HG03159 (cell line): ENCODE data around the gene SPC25.
"Not testable (repeated sequence)": the region's sequence is repeated elsewhere in the genome, so short reads cannot be mapped to it uniquely, and the experiment has no call there.

Source experiments
- ATAC-seq: cut with Tn5 transposase; IDR thresholded peaks from one replicate; pipeline ENCODE4 v1.9.1; 2021; ENCODE audit warnings: mild to moderate bottlenecking, moderate library complexity; ENCODE audit not compliant: unreplicated experiment

Gene SPC25, protein sequence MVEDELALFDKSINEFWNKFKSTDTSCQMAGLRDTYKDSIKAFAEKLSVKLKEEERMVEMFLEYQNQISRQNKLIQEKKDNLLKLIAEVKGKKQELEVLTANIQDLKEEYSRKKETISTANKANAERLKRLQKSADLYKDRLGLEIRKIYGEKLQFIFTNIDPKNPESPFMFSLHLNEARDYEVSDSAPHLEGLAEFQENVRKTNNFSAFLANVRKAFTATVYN

DNA sequence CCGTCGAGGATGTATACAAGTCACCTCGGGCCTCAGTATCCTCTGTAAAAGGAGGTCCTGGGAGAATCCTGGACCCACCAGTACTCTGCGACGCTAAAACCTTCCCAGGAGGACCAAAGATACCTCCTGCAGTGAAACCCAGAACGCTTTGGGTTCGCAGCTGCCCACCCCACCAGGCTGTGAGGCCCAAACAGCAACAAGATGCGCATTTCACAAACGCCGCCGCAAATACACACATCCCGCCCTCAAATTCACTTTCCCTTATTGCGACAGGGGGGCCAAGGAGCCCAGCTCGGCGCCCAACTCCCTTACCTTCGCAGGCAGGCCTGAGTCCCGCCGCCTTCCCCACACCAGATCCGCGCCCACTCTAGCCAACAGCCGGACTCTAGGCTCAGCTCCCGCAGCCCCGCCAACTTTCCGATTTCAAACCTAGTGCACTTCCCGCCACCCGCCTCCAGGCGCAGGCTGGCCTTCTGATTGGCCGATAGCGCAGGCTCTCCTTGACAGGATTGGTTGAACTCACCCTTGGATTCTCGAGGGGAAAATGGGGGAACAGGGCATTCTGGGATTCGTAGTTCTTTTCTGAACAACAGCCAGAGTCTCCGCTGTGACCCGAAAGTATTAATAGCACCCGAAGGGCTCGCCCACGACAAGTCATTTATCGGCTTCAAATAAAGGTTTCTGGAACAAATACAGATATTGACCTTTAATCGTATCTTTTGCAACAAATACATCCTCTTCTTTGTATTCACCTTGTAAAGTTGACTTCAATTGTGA is at the start of gene SPC25:
TSS of gene SPC25 (minus strand) at position 425 of the 777 bp plus-strand sequence. CDS start 911 bp downstream, outside the sequence.
- peak; percentile 100 for ATAC-seq

DNA sequence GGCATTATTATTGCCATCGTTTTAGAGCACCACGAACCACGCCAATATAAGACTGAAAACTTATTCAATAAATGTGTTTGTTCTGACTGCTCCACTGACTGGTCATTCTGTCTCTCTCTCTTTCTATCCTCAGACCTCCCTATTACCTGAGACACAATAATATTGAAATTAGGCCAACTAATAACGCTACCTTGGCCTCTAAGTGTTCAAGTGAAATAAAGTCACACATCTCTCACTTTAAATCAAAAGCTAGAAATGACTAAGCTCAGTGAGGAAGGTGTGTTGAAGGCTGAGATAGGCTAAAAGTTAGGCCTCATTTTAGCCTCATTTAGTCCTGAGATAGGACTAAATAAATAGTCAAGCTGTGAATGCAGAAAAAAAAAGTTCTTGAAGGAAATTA is 49.7 kb upstream of the SPC25 start:
- no peak for ATAC-seq

DNA sequence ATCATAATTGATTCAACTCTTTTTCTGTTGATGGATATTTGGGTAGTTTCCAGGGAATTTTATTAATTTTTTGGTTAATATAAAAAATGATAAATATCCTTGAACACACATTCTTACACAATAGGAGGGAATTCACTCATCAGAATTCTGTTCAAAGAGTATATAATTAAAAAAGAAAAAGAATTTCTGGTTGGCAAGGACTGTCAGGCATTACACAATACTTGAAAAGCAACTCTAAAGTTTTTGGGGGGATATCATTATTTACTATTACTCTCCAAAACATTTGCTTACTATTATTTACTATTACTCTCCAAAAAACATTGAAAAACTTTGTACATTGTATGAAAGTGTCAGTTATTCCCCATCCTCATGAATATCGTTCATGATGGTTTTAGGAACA is 48.8 kb upstream of the SPC25 start:
- ATAC-seq: no peak

DNA sequence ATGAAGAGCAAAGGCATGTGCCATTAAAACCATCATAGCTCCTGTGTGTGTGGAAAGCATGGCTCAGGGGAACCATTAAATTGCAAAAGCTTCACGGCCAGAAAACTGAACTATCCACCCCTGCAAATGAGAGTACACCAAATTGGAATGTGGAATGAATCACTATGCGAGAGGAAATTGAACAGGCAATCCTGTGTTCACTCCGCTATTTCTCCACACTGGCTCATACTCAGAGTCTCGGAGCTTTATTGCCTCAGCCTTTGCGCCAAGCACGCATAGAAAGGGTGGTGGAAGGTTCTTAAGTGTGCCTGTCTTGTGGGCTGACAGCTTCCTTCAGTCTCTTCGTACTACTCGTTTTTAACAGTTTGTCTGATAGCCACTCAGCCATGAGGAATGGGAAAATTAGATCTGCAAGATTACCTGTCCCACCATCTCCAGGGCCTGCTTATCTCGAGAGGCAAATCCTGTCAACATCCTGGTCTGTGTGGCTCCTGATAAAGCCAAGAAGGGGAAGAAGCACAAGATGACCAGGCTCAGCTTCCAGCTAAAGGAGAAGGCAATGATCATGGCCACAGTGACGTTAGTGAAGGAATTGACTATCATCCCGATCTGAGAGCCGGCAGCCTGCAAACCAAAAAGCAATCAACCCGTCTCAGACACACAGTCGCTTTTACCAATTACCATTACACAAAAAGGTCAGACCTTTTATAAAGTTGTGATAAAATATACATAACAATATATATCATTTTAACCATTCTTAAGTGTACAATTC is 45.8 kb upstream of the SPC25 start:
- no peak for ATAC-seq

DNA sequence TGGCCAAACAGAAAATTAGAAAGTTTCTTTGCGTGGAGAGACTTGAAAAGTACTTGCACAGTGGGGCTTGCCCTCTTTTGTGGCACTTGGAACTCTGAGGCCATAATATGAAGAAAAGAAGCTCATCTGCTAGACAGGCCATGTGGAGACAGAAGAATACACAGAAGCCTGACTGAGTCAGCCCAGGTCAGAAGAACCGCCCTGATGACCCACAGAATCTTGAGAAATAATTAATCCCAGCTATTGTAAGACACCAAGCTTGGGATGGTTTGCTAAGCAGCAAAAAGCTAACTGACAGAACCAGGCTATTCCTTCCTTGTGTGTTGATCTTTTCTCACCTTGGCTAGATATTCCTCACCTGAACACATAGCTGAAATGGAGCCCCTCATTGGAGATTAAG is 44.6 kb upstream of the SPC25 start:
- no peak for ATAC-seq

DNA sequence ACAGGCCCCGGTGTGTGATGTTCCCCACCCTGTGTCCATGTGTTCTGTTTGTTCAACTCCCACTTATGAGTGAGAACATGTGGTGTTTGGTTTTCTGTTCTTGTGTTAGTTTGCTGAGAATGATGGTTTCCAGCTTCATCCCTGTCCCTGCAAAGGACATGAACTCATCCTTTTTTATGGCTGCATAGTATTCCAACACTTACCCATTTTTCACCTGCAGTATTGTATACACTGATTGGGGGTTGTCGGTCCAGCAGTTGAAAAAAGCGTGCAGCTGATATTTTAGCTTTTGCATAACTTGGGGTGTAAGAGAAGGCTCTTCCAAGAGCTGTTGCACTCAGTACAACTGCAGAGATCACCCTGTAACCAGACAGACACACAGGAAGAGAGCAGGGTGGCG is 41.9 kb upstream of the SPC25 start:
- ATAC-seq: not testable (repeated sequence)

DNA sequence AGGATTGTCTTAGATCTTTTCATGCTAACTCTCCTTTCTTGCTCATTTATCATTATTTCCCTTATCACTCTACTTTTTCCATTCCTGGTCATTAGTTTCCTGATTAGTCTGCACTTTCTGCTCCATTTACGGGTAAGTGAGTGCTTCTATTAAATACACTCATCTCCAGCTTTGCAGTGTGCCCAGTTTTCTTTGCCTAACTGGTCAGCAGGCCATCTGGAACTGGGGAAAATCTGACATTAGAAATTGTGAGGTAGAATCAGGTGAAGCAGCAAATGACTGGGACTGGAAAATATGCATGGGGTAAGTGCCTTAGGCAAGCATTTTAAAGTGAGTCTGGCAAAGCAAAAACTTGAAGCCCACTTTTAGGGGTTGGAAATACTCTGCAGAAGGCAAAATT is 40.0 kb upstream of the SPC25 start:
- ATAC-seq: no peak

DNA sequence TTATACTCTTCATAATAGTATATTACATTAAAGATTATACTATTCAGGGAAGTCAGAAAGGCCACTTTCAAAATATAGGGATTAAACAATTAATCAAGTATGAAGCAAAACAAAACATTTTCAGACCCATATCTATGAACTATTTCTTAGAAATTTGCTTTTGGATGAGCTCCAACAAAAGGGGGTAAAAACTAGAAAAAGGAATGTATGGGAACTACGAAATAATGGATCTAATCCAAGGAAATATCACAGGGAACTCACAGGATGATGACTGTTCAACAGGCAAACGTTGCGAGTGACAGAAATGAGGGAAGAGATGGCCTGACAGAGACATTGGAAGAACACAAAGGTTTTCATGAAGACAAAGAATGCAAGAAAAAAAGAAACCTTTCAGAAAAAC is 38.8 kb upstream of the SPC25 start:
- ATAC-seq: no peak

DNA sequence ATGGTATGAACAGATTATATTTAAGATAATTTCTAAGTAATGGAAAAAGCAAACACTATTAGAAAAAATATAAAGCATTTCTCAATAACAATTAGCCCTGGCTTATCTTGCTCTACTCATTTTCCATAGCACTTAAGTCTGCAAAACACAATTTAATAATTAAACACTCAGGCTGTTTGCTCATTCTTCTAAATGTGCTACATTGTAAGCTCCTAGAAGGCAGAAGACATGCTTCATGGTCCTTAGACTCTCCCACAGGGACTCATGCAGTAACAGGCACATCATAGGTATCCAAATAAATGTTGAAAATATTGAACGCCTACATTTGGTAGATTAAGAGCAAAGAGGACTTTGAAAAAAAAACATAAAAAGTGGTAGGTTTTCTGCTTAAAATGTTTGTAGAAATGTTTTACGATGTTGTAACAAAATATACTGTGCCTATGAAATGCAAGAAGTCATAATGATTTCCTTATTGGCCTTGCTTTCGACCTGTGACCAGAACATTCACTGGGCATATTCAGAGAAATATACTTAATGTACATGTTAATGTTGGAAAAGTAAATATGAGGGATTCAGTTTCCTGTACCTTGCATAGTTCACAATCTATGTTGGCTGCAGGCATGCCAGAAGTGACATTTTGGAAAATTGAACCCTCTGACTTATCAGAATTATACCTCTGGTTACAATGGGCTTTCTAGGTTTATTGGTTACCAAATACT is 38.0 kb upstream of the SPC25 start:
- no peak for ATAC-seq

DNA sequence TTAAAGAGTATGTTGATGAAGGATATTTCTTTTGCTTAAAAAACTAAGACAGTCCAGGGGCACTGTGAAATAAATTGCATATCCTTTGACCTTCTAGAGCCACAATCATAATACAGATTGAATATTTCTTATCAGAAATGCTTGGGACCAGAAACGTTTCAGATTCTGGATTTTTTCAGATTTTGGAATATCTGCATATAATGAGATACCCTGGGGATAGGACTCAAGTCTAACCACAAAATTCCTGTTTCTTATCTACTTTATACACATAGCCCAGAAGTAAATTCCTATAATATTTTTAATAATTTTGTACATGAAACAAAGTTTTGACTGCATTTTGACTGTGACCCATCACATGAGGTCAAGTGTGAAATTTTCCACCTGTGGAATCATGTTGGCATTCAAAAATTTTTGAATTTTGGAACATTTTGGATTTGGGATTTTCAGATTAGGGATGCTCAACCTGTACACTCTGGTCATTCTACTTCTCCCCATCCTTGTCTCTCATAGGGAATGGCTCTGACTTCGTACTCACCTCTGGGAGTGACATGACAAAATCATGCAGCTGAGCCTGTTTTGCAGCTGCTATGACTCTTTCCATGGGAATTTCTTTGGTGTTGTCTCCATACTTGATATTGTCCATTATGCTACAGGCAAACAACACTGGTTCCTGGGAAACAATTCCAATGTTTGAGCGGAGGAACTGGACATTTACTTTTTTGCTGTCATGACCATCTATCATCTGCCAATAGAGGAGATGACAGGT is 36.6 kb upstream of the SPC25 start:
- ATAC-seq: no peak

DNA sequence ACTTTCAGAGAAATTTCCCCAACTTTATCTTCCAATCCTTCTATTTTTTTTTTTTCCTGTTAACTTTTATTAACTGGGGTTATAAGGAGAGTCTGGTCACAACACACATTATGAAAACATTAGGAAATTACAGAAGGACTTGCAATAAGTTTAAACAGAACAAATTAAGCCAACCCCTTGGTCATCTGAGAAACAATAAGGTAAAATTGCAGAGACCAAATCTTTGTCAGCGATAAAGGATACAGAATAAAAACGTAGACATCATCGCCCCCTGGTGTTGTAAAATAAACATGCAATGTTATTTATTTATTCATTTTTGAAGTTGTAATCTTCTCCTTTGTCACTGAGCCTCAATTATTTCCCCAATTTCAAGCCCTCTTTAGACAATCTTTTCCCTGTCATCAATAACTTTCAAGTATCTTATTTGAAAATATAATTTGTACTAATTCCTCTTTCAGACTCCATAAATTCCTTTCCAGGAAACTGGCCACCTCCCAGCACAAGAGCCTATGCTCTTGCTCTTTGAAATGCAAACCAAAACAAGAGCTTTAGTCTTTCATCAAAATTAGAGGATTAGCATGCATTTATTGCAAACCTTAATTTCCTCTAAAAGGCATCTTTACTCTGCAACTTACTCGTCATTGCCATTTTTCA is 30.4 kb upstream of the SPC25 start:
- peak; percentile 48 for ATAC-seq

DNA sequence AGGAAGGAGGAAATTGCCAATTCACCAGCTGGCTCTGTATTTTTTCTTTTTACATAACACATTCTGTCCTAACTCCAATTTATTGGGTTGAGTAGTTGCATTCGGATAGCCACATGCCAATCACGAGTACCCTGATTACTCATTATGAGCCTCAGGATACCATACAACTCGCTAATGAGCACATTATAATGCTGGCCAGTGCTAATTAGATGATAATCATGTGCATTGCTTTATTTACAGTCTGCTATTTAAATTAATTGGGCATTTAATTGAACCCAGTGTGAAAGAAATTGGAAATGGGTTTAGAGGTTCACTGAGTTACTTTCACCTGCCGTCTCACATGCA is 26.1 kb upstream of the SPC25 start:
- no peak for ATAC-seq

DNA sequence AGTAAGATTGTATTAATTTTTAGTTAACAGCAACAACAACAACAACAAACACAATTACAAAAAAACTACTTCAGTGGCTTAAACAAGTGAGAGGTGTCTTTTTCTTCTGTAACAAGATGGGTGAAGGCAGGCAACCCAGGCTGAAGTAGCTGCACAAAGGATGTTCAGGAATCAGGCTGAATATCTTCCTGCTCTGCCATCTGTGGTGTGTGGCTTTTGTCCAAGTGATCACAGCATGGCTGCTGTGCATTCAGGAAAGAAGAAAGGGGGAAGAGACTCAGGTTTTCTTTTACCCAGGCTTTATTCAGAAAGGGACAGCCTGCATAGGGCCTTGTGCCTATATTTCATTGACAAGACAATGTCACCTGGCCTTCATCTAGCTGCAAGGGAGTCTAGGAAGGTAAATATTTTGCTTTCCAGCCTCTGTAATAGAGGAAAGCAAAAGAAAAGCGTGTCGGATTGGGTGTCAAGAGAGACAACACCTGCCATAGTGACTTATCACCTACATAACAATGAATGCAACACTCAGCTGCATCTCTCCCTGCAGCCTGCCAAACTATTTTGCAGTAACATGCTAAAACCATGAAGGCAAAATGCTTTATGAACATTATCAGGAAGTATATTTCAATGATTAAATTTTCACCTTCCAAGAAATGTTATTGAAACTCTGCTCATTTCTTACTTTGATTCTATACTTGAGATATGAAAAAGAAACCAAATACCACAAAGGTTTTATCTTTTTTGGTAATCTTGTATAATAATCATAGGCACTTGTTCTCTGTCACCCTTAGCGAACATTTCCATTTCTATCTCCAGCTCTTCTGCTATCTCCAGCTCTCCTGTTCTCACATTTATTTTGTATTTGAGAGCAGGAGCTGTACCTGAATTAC is 25.5 kb upstream of the SPC25 start:
- ATAC-seq: no peak

DNA sequence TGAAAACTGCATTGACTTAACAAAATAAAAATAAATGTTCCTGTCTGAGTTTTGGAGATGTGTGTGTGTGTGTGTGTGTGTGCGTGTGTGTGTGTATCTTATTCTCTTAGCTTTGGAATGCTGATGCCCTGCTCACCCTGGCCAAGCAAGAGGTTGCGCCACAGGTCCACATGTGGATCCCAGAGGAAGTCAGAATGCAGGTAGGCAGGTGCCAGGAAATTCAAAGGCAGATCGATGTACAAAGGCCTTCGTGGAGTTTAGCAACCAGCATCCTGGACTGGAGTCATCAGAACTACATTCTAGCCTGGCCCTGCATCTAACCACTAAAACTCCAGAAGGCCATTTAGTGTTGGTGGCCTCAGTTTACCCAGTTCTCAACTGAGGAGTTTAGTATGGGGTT is 23.3 kb upstream of the SPC25 start:
- no peak for ATAC-seq

DNA sequence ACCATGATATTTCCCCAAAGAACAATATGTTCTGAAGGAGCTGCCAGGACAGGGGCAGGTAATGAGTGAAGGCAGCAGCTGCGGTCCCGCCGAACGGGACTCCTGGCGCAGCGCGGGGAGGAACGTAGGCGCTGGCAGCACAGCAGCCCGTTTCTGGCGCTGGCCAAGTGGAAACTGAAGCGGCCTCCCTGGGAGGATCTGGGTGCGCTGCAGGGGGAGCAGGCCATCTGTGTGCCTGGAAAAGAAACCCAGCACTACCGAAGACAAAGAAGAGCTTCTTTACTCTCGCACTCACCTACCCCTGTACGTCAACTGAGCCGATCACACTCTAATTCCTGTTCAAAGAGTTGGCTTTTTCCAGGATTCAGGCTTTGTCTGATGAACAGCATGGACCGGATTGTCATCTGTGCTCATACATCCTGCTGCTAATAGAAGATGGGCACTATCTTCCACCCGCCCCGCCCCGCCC is 22.7 kb upstream of the SPC25 start:
- no peak for ATAC-seq

DNA sequence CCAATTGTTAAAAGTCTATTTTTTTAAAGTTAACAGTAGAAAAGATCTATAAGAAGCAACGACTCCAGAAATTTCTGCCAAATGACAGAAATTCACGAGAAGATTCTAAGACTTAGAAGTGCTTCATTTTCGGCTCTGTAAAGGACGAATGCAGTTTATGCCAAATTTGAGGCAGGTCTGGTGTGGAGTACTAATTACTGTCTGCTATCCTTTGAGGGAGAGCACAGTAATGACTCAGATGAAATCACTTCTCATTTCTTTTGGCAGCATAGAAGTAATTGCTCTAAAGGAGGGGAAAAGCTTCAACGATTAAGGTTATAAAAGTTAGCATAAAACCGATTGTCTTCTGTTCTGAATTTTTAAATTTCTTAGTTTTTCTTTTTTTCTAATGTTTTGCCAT is 22.2 kb upstream of the SPC25 start:
- ATAC-seq: no peak

DNA sequence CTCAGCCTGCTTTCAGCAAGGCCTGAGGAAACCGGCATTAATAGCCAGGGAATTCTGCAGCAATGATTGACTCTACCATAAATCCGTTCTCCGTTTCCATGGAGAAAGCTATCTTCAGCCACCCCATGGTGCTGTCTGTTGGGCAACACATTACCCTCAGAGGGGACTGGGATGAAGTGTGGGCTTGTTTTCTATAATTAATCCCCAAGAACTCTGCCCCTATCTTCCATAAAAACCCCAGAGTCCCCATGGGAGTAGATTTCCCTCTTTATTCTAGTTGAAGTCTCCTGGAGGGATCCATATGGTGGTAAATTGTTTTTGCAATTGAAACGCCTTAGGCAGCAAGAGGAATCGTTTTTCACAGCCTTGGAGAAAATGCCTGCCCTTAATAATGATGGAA is 20.1 kb upstream of the SPC25 start:
- no peak for ATAC-seq

DNA sequence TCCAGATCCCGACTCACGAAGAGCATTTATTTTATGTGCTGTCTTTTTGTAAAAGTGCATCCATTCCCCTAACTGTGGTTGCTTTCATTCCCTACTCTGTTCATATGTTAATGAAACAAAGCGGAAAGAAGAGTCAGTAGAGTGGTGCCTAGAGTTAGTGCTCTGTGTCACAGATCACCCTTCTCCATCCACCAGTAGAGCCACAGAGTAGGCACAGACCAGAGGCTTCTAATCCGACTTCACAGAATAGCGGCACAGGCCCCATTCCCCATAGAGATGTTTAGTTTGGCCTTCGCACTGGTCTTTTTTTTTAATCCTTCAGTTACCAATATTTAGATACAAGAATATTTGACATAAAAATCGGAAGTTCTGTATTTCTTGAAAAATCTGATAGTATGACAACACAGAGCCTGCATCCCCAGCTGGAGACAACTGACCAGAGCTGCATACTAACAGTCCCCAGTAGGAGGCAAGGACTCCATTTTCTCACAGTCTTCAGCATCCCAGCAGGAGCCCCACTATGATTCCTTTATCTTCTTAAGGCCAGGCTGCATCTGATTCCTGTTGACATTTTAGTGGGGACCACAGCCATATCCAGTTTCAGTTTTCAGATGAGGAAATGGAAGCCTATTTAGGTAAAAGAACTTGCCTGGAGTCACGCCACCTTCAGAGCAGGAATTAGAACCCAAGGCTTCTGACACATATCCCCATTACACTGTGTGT is 17.9 kb upstream of the SPC25 start:
- ATAC-seq: no peak
